Psoas muscle (tissue), 8 donors: ENCODE measurements around the gene PFN2. TPM values are rescaled to one million over a fixed set of nuclear protein-coding genes. Genes with fewer than 3 reads are reported as not detected.

Experiments
- ATAC-seq, 4 donors: fragments of 200-7000 bp; cut with Tn5 transposase; one replicate each; pipeline ENCODE4 v1.9.1; 2020; ENCODE audit warnings: moderate library complexity in 3 of 4, mild to moderate bottlenecking in 2 of 4
- DNase-seq, 2 donors: peaks; one replicate each; pipeline ENCODE4 v3.0.0-alpha.2; 2020
- H3K27ac ChIP-seq: fragments of 200-600 bp; one replicate; pipeline ENCODE4 v1.8.0; 2022
- H3K27me3 ChIP-seq, 3 donors: fragments of 200-600 bp in 1 of 3; one replicate each; pipeline versions ENCODE4 v1.6.1 to v1.8.0; 2013 to 2022; ENCODE audit warnings: low read length in 2 of 3, mild to moderate bottlenecking in 2 of 3, moderate library complexity in 1 of 3; ENCODE audit not compliant: insufficient read depth in 3 of 3
- H3K36me3 ChIP-seq, 2 donors: fragments of 200-600 bp in 1 of 2; one replicate each; pipeline versions ENCODE4 v1.6.1 to v1.8.0; 2013 to 2022; ENCODE audit warnings: low read depth in 1 of 2, mild to moderate bottlenecking in 1 of 2, moderate library complexity in 1 of 2; ENCODE audit not compliant: insufficient read depth in 1 of 2
- H3K4me1 ChIP-seq: fragments of 200-600 bp; one replicate; pipeline ENCODE4 v1.8.0; 2022
- H3K4me3 ChIP-seq: fragments of 200-600 bp; one replicate; pipeline ENCODE4 v1.8.0; 2022; ENCODE audit warnings: mild to moderate bottlenecking
- H3K9me3 ChIP-seq: fragments of 200-600 bp; one replicate; pipeline ENCODE4 v1.8.0; 2022
- WGBS, 3 donors: extraction: QIAGEN DNeasy Blood & Tissue Kit; methylation state at CpG; one replicate each; pipeline versions ENCODE4 v1.1.6 to v1.1.7; 2013; 5-methylcytosine and 5-hydroxymethylcytosine counted together
- intact Hi-C, 2 donors: fragments of 100-400 bp; cut with DNase I; formaldehyde crosslinking; loops; one replicate each; pipeline versions ENCODE4 v1.11.0 to v1.14.2; 2022
- polyA plus RNA-seq, 3 donors: library from polyadenylated mRNA; stranded (reverse); fragments of 200-250 nt; gene quantifications; one replicate each; pipeline ENCODE4 v1.2.3, GENCODE V29; 2013
- total RNA-seq, 4 donors: library from RNA; stranded (reverse); fragmentation: NEBNext Ultra II Directional in 2 of 4; extraction: Animal tissue kit (Norgen Biotek cat#: 25700) in 2 of 4; gene quantifications; one replicate each; pipeline versions ENCODE4 v1.2.1 to v1.2.4, GENCODE V29; 2021 to 2023
- TF ChIP-seq, protein P1 (sequence below): fragments of 200-600 bp; IDR thresholded peaks from one replicate; pipeline ENCODE4 v1.8.0; 2022; ENCODE audit warnings: antibody characterized with exemption
- donor health status: healthy with polysubstance abuse.
- donor health status: DM: no; HTN: no; CAD: no; lungs with moderate emphysema.
- donor health status: Bipolar disorder and iron deficiency.
- donor health status: healthy.
- donor health status: DM: yes; HTN: yes; CAD: no.
- donor health status: DM: no; HTN: no; CAD: no.
- donor health status: DM: no; HTN: no; CAD: no.
- donor health status: DM: yes; HTN: yes; CAD: no.

PFN2 gene
- total and polyA plus RNA-seq, 7 donors: 167 to 363 (median 309) TPM

DNA sequence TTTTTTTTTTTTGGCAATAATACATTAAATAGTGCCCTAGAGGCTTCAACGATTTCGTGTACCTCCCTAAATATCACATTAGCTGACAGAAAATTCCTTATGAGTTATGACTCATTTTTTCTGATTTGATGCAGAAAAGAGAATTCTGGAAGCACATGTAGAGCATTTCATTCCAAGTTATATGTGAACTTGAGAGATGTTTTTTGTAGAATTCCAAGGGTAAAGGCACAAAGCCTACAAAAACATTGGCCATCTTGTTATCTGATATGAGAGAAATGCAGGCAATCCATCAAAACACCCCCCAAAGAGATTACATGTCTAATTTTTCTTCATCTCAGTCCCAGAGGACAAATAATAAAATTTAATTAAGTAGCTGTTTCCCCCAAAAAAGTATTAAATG lies 6.7 kb upstream of the PFN2 start:
- Histone ChIP-seq H3K36me3 (no peaks in the 10 kb centered on the region), H3K27me3 (no peaks in the 10 kb centered on the region), H3K4me3 (no peak overlapping the region), H3K9me3 (no peaks in the 10 kb centered on the region), H3K4me1 (peaks cover 16% of the 10 kb centered on the region), H3K27ac (peak overlapping the region; percentile 50)
- no peak for DNase-seq
- WGBS, 3 donors: 36 to 51% (median 50%) methylated on average over 2 of the region's 2 CpGs
- no peak for ATAC-seq
- TF ChIP-seq, protein P1, sequence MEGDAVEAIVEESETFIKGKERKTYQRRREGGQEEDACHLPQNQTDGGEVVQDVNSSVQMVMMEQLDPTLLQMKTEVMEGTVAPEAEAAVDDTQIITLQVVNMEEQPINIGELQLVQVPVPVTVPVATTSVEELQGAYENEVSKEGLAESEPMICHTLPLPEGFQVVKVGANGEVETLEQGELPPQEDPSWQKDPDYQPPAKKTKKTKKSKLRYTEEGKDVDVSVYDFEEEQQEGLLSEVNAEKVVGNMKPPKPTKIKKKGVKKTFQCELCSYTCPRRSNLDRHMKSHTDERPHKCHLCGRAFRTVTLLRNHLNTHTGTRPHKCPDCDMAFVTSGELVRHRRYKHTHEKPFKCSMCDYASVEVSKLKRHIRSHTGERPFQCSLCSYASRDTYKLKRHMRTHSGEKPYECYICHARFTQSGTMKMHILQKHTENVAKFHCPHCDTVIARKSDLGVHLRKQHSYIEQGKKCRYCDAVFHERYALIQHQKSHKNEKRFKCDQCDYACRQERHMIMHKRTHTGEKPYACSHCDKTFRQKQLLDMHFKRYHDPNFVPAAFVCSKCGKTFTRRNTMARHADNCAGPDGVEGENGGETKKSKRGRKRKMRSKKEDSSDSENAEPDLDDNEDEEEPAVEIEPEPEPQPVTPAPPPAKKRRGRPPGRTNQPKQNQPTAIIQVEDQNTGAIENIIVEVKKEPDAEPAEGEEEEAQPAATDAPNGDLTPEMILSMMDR: no peak
- intact Hi-C loops: loop anchor here in 1 of 2 donors (5.0 kb wide), 1 partner anchor 55 kb away; no protein-coding TSS in a partner anchor

DNA sequence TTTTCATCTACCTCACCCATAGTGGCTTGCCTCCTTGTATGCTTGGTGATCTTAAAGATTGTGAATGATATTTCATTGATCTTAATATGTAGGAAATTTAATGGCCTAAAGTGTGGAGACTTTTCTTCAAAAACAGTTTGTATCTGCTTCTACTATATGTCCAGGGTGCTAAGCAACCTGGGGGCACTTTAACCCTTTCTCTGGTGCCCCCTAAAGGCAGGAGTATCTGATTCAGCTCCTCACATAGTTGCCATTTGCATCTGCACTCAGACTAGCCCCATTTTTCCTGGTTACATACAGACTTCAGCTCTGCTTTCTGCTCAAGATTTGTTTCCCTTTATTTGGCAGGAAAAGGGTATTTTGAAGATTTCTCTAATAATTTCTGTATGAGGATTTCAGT lies 5.2 kb upstream of the PFN2 start:
- peak overlapping the region; percentile 50 for H3K27ac ChIP-seq
- TF ChIP-seq, protein P1: no peak
- ATAC-seq (no peak), DNase-seq (no peak)
- no peaks in the 10 kb centered on the region for H3K36me3 ChIP-seq
- no peaks in the 10 kb centered on the region for H3K9me3 ChIP-seq
- no peaks in the 10 kb centered on the region for H3K27me3 ChIP-seq
- H3K4me3 ChIP-seq: no peak overlapping the region
- intact Hi-C loops: loop anchor here in 1 of 2 donors (5.0 kb wide), 1 partner anchor 56 kb away; no protein-coding TSS in a partner anchor
- H3K4me1 ChIP-seq: peaks cover 16% of the 10 kb centered on the region

DNA sequence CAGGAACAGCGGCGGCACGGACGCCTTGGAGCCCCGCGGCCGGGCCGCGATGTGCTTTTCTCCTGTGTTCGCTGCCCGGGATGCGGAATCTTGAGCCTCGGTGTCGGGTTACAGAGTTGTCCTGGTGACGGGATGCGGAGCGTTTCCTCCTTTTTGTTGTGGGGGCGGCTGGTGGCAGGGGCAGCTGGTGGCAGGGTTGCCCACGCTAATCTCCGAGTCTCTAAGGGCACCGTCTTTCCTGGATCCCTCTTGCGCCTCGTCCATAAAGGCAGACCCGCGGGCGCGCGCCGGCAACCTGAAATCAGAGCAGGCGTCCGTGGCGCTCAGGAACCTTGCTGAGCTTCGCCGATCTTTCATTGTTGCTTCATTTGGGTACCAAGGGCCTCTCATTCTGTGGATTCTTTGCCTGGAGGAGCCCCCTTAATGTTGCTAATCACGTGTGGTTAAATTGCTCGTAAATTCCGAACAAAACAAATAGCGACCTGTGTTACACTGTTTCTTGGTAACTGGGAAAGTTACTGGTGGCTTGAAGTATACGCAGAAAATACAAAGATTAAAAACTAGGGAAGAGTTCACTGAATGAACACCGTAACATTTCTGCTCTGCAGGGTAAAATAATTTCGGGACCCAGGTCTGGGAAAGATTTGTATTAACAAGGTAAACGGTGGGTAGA lies 844 bp upstream of the PFN2 start:
- ATAC-seq (peak; percentile 44 to 61 (median 48)), DNase-seq (peak; percentile 72 to 84)
- intact Hi-C loops: loop anchor here (1.0 to 5.0 kb wide), 3 partner anchors 64 to 121 kb away; no protein-coding TSS in a partner anchor
- H3K9me3 ChIP-seq: no peaks in the 10 kb centered on the region
- H3K27me3 ChIP-seq: no peaks in the 10 kb centered on the region
- 1% methylated on average over 38 to 42 of the region's 42 CpGs for WGBS, 3 donors
- H3K4me1 ChIP-seq: peaks cover 13% of the 10 kb centered on the region
- H3K4me3 ChIP-seq: peak overlapping the region; percentile 90
- TF ChIP-seq, protein P1: no peak
- H3K27ac ChIP-seq: peak overlapping the region; percentile 97
- peaks cover 0 to 14% of the 10 kb centered on the region in 2 donors for H3K36me3 ChIP-seq

DNA sequence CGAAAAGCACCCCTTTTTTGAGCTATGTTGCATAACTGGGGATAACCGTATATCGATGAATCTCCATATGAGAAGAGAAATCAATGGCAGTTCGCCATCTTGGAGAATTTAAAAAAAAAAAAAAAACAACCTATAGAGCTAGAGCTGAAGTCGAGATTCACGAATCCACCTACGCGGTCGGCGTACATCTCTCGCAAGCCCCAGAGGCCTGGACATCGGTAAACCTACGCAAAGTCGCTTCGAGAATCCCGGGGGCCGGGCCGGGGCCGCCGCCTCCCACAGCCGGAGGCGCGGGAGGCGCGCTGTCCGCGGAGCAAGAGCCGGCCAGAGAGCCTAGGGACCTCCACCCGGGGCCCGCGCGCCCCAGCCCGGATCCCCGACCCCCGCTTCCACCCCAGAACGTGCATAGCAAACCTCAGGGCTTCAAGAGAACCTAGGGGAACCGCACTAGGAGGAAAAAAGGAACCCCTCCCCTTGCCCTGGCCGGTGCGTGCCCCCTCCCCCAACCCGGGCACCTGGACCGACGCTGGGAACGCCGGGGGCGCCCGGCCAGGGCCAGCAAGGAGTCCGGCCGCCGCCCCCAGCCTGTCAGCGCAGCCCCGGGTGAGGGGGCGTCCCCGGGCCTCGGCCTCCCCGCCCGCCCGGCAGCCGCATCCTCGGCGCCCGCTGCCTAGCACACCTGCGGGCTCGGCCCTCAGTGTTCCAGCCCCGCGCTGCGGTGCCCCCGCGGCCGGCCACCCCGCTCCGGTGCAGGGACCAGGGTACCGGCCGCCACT lies 567 bp downstream of the PFN2 start:
- Histone ChIP-seq H3K9me3 (no peaks in the 10 kb centered on the region), H3K27ac (peak overlapping the region; percentile 97), H3K27me3 (no peaks in the 10 kb centered on the region), H3K4me3 (peak overlapping the region; percentile 90), H3K36me3 (peaks cover 8 to 28% of the 10 kb centered on the region in 2 donors), H3K4me1 (peaks cover 17% of the 10 kb centered on the region)
- ATAC-seq (peak; percentile 55 to 65 (median 59)), DNase-seq (peak; percentile 80 to 91)
- intact Hi-C loops: loop anchor here (1.0 to 10.0 kb wide), 7 partner anchors 91 to 525 kb away; no protein-coding TSS in a partner anchor
- TF ChIP-seq, protein P1: no peak
- 0 to 1% (median 0%) methylated on average over 59 to 73 of the region's 73 CpGs for WGBS, 3 donors
